Measurements from ENCODE around the gene FLYWCH1. TPM values are rescaled to one million over a fixed set of nuclear protein-coding genes. Genes with fewer than 3 reads are reported as not detected.

FLYWCH1 gene
- total and polyA plus RNA-seq, 9 of the 15 experiments (the other 6 are each of a cell fraction or from before 2014, with no cell fraction given): 0.18 to 33.6 (median 11.3) TPM

DNA sequence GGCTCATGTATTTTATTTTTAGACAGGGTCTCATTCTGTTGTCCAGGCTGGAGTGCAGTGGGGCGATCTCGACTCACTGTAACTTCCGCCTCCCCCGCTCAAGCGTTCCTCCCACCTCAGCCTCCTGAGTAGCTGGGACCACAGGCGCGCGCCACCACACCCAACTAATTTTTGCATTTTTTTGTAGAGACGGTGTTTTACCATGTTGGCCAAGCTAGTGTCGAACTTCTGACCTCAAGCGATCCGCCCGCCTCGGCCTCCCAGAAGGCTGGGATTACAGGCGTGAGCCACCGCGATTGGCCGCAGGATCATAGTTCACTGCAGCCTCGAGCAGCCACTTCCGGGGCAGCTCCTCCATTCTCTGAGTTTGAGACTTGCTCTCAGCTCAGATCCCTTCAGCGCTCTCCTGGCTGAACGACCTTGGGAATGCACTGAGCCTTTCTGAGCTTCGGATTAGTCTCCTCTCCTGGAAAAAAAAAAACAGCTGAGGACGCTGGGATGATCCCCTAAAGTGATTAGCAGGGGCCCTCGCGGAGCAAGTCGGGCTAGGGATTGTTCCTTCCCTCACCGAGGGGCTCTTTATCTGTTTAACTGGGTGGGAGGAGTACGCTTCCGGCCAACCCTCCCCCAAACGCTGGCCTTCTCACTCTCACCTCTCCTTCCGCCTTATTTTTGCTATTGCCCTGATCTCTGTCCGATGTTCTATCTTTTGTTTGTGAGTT is 69.6 kb downstream of the FLYWCH1 start (continued):
- TF ChIP-seq, protein P1, sequence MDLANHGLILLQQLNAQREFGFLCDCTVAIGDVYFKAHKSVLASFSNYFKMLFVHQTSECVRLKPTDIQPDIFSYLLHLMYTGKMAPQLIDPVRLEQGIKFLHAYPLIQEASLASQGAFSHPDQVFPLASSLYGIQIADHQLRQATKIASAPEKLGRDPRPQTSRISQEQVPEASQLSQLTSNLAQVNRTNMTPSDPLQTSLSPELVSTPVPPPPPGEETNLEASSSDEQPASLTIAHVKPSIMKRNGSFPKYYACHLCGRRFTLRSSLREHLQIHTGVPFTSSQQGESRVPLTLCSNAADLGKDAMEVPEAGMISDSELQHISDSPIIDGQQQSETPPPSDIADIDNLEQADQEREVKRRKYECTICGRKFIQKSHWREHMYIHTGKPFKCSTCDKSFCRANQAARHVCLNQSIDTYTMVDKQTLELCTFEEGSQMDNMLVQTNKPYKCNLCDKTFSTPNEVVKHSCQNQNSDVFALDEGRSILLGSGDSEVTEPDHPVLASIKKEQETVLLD (IDR thresholded peaks at IDR 0.05): peak; percentile 14; the same call in 1 of the 2 replicates
- TF ChIP-seq CBX5 (IDR thresholded peaks at IDR 0.05; ENCODE audit: borderline replicate concordance, low read depth): 0 out of 2 replicates have a peak, but pooled peaks have one; percentile 34
- TF ChIP-seq, protein P2, sequence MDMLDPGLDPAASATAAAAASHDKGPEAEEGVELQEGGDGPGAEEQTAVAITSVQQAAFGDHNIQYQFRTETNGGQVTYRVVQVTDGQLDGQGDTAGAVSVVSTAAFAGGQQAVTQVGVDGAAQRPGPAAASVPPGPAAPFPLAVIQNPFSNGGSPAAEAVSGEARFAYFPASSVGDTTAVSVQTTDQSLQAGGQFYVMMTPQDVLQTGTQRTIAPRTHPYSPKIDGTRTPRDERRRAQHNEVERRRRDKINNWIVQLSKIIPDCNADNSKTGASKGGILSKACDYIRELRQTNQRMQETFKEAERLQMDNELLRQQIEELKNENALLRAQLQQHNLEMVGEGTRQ (CRISPR knock-in tag; IDR thresholded peaks at IDR 0.05): 0 out of 2 replicates have a peak, but pooled peaks have one; percentile 9
- TF ChIP-seq BRF1 (IDR thresholded peaks at IDR 0.05; ENCODE audit: borderline replicate concordance, extremely low read depth, insufficient read length): no peak
- TF ChIP-seq, protein P3, sequence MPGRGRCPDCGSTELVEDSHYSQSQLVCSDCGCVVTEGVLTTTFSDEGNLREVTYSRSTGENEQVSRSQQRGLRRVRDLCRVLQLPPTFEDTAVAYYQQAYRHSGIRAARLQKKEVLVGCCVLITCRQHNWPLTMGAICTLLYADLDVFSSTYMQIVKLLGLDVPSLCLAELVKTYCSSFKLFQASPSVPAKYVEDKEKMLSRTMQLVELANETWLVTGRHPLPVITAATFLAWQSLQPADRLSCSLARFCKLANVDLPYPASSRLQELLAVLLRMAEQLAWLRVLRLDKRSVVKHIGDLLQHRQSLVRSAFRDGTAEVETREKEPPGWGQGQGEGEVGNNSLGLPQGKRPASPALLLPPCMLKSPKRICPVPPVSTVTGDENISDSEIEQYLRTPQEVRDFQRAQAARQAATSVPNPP (IDR thresholded peaks at IDR 0.05; ENCODE audit: borderline replicate concordance, insufficient read depth, insufficient read length): no peak
- TF ChIP-seq RAD51 (IDR thresholded peaks at IDR 0.05; ENCODE audit: borderline replicate concordance, low read depth): 0 out of 2 replicates have a peak, but pooled peaks have one; percentile 6
- TF ChIP-seq NR1H2 (CRISPR knock-in tag; IDR thresholded peaks at IDR 0.05): no peak
- TF ChIP-seq, protein P4, sequence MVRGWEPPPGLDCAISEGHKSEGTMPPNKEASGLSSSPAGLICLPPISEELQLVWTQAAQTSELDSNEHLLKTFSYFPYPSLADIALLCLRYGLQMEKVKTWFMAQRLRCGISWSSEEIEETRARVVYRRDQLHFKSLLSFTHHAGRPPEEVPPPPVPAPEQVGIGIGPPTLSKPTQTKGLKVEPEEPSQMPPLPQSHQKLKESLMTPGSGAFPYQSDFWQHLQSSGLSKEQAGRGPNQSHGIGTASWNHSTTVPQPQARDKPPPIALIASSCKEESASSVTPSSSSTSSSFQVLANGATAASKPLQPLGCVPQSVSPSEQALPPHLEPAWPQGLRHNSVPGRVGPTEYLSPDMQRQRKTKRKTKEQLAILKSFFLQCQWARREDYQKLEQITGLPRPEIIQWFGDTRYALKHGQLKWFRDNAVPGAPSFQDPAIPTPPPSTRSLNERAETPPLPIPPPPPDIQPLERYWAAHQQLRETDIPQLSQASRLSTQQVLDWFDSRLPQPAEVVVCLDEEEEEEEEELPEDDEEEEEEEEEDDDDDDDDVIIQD (CRISPR knock-in tag; IDR thresholded peaks at IDR 0.05): no peak
- TF ChIP-seq, protein P5, sequence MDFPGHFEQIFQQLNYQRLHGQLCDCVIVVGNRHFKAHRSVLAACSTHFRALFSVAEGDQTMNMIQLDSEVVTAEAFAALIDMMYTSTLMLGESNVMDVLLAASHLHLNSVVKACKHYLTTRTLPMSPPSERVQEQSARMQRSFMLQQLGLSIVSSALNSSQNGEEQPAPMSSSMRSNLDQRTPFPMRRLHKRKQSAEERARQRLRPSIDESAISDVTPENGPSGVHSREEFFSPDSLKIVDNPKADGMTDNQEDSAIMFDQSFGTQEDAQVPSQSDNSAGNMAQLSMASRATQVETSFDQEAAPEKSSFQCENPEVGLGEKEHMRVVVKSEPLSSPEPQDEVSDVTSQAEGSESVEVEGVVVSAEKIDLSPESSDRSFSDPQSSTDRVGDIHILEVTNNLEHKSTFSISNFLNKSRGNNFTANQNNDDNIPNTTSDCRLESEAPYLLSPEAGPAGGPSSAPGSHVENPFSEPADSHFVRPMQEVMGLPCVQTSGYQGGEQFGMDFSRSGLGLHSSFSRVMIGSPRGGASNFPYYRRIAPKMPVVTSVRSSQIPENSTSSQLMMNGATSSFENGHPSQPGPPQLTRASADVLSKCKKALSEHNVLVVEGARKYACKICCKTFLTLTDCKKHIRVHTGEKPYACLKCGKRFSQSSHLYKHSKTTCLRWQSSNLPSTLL (IDR thresholded peaks at IDR 0.05): peak; percentile 59; the same call in 1 of the 2 replicates
- TF ChIP-seq, protein P6, sequence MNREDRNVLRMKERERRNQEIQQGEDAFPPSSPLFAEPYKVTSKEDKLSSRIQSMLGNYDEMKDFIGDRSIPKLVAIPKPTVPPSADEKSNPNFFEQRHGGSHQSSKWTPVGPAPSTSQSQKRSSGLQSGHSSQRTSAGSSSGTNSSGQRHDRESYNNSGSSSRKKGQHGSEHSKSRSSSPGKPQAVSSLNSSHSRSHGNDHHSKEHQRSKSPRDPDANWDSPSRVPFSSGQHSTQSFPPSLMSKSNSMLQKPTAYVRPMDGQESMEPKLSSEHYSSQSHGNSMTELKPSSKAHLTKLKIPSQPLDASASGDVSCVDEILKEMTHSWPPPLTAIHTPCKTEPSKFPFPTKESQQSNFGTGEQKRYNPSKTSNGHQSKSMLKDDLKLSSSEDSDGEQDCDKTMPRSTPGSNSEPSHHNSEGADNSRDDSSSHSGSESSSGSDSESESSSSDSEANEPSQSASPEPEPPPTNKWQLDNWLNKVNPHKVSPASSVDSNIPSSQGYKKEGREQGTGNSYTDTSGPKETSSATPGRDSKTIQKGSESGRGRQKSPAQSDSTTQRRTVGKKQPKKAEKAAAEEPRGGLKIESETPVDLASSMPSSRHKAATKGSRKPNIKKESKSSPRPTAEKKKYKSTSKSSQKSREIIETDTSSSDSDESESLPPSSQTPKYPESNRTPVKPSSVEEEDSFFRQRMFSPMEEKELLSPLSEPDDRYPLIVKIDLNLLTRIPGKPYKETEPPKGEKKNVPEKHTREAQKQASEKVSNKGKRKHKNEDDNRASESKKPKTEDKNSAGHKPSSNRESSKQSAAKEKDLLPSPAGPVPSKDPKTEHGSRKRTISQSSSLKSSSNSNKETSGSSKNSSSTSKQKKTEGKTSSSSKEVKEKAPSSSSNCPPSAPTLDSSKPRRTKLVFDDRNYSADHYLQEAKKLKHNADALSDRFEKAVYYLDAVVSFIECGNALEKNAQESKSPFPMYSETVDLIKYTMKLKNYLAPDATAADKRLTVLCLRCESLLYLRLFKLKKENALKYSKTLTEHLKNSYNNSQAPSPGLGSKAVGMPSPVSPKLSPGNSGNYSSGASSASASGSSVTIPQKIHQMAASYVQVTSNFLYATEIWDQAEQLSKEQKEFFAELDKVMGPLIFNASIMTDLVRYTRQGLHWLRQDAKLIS (CRISPR knock-in tag; IDR thresholded peaks at IDR 0.05): no peak; the same call in none of the 2 replicates
- no peak for TF ChIP-seq COPS2 (conservative IDR thresholded peaks at IDR 0.05)
- TF ChIP-seq, protein P7, sequence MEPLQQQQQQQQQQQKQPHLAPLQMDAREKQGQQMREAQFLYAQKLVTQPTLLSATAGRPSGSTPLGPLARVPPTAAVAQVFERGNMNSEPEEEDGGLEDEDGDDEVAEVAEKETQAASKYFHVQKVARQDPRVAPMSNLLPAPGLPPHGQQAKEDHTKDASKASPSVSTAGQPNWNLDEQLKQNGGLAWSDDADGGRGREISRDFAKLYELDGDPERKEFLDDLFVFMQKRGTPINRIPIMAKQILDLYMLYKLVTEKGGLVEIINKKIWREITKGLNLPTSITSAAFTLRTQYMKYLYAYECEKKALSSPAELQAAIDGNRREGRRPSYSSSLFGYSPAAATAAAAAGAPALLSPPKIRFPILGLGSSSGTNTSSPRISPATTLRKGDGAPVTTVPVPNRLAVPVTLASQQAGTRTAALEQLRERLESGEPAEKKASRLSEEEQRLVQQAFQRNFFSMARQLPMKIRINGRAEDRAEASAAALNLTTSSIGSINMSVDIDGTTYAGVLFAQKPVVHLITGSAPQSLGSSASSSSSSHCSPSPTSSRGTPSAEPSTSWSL (CRISPR knock-in tag; IDR thresholded peaks at IDR 0.05; ENCODE audit: borderline replicate concordance): no peak

All from K562 (cell line).